Prostate gland (tissue), 2 donors: ENCODE results near the gene KDM4C. TPM values are rescaled to one million over a fixed set of nuclear protein-coding genes. Genes with fewer than 3 reads are reported as not detected.
A peak's percentile ranks its signal among the peaks of the same experiment; 100 is the strongest.
"Not testable (repeated sequence)": the region's sequence is repeated elsewhere in the genome, so short reads cannot be mapped to it uniquely, and the experiment has no call there.

Source experiments
- DNase-seq: peaks from one replicate; pipeline ENCODE4 v3.0.0-alpha.2; 2019; ENCODE audit warnings: low spot score
- H3K27ac ChIP-seq, 2 donors: fragments of 200-600 bp; sonication (generic); 2 replicates each; pipeline ENCODE4 v1.5.1; 2017 to 2019
- H3K27me3 ChIP-seq: fragments of 200-600 bp; sonication (generic); replicated peaks from 2 replicates; pipeline ENCODE4 v1.5.1; 2019; ENCODE audit not compliant: insufficient read depth
- H3K36me3 ChIP-seq, 2 donors: fragments of 200-600 bp; sonication (generic); 1 replicate in 1 of 2; 2 replicates in 1 of 2; pipeline versions ENCODE4 v1.5.1 to v1.8.1; 2017 to 2019
- H3K4me1 ChIP-seq: fragments of 200-600 bp; sonication (generic); replicated peaks from 2 replicates; pipeline ENCODE4 v1.5.1; 2019
- H3K4me3 ChIP-seq, 2 donors: fragments of 200-600 bp; sonication (generic); 2 replicates each; pipeline ENCODE4 v1.5.1; 2017 to 2019
- H3K9me3 ChIP-seq: fragments of 200-600 bp; sonication (generic); 2 replicates; pipeline ENCODE4 v1.5.1; 2017
- CTCF ChIP-seq, 4 experiments: fragments of 200-600 bp in 2 of 4; fragments of 450-650 bp in 2 of 4; sonication (generic) in 2 of 4; IDR thresholded peaks; 1 replicate in 3 of 4; 2 replicates in 1 of 4; pipeline ENCODE4 v1.5.1; 2016 to 2019; ENCODE audit warnings: antibody characterized with exemption in 4 of 4, mild to moderate bottlenecking in 2 of 4, moderate library complexity in 2 of 4
- POLR2A ChIP-seq: fragments of 450-650 bp; IDR thresholded peaks from one replicate; pipeline ENCODE4 v1.6.1; 2016; ENCODE audit warnings: antibody characterized with exemption, mild to moderate bottlenecking
- POLR2AphosphoS5 ChIP-seq: sonication (generic); formaldehyde crosslinking; IDR thresholded peaks from one replicate; pipeline ENCODE4 v1.6.1; 2017; ENCODE audit warnings: antibody characterized with exemption
- WGBS: methylation state at CpG from one replicate; pipeline ENCODE4 v1.1.5; 2018; 5-methylcytosine and 5-hydroxymethylcytosine counted together
- intact Hi-C: fragments of 100-400 bp; cut with DNase I; formaldehyde crosslinking; loops from one replicate; pipeline ENCODE4 v1.14.2; 2022
- total RNA-seq, 2 donors: library from RNA; depleted of rRNA; stranded (reverse); fragments of >200 nt; gene quantifications; one replicate each; pipeline ENCODE4 v1.1.0, GENCODE V29; 2016

The KDM4C gene
- total RNA-seq, 2 donors from 2014 or later, result 18.1 to 27.7 TPM

- no peak overlapping the region for H3K27ac ChIP-seq
Measured at GRCh38 chr9:7180247-7180646, 422.5 kb downstream of the KDM4C start.

GRCh38 chr9:7183139-7183538, 425.4 kb downstream of the KDM4C start:
- H3K36me3 ChIP-seq, H3K4me3 ChIP-seq, DNase-seq, H3K27me3 ChIP-seq, H3K9me3 ChIP-seq, H3K4me1 ChIP-seq, H3K27ac ChIP-seq, intact Hi-C loops: not testable (repeated sequence)
- WGBS, result 92% methylated on average over 7 of the region's 7 CpGs

More at GRCh38 chr9:7180247-7180646, 422.5 kb downstream of the KDM4C start:
- no peaks in the 10 kb centered on the region for H3K9me3 ChIP-seq
- WGBS, result 82% methylated on average over 5 of the region's 5 CpGs
- intact Hi-C loops, result no loop called here
- TF ChIP-seq POLR2AphosphoS5, result no peak
- no peak for TF ChIP-seq CTCF (IDR thresholded peaks at IDR 0.05)
- no peak for TF ChIP-seq POLR2A
- H3K4me1 ChIP-seq, result no peaks in the 10 kb centered on the region
- H3K36me3 ChIP-seq, result no peaks in the 10 kb centered on the region
- no peak overlapping the region for H3K4me3 ChIP-seq
- no peak for DNase-seq
- no peaks in the 10 kb centered on the region for H3K27me3 ChIP-seq

- no peaks in the 10 kb centered on the region for H3K9me3 ChIP-seq
- H3K4me3 ChIP-seq, result no peak overlapping the region
- no peaks in the 10 kb centered on the region for H3K4me1 ChIP-seq
- no peak for DNase-seq
- intact Hi-C loops, result no loop called here
- H3K27me3 ChIP-seq, result no peaks in the 10 kb centered on the region
- H3K27ac ChIP-seq, result no peak overlapping the region
- TF ChIP-seq CTCF (IDR thresholded peaks at IDR 0.05) (no peak), POLR2AphosphoS5 (no peak), POLR2A (no peak)
- H3K36me3 ChIP-seq, result no peaks in the 10 kb centered on the region
Measured at GRCh38 chr9:7185612-7186011, 427.8 kb downstream of the KDM4C start.

DNA sequence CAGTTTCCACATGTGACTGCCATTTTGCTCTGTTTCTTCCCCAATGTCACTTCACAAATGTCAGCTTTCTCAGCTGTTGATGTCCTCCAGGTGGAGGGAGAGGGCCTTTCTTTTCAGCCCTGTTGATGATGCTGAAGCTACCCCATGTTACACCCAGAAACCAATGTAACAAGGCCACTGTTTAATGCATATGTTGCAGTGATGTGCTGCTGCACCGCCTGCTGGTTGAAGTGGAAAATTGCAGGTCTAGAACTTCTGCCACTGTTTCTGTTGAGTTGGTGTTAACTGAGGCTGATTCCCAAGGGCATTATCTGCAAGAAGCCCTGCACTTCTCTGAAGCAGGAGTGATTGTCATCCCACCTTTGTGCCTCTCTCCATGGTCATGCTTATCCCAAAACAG, 428.4 kb downstream of the KDM4C start:
- intact Hi-C loops, result no loop called here
- TF ChIP-seq POLR2AphosphoS5 (no peak), CTCF (IDR thresholded peaks at IDR 0.05) (peak in 2 of 4 experiments; percentile 21 to 23), POLR2A (no peak)
- H3K4me1 ChIP-seq, result no peaks in the 10 kb centered on the region
- H3K4me3 ChIP-seq, result no peak overlapping the region
- no peaks in the 10 kb centered on the region for H3K36me3 ChIP-seq
- no peaks in the 10 kb centered on the region for H3K9me3 ChIP-seq
- no peak for DNase-seq
- H3K27me3 ChIP-seq, result no peaks in the 10 kb centered on the region
- 46% methylated on average over 1 of the region's 1 CpG for WGBS
- no peak overlapping the region for H3K27ac ChIP-seq

DNA sequence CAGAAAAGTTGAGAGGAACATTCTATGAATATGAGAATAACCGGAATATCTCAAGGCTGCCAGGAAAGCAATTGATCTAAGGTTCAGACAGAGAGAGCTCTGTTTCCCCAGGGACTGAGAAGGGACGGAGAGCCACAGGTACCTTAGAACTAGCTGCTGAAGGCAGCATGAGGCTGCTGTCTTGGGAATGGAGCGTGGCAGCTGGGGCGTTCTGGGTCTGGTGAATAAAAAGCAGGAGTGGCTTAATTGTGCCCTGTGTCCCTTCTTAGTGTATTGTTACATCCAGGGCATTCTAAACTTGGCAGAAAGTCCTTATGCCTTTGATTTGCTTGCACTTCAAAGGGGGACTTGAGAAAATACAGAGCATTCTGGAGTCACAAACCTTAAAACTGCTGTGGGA, 434.5 kb downstream of the KDM4C start:
- H3K27me3 ChIP-seq, result no peaks in the 10 kb centered on the region
- no peaks in the 10 kb centered on the region for H3K9me3 ChIP-seq
- WGBS, result 67% methylated on average over 4 of the region's 4 CpGs
- intact Hi-C loops, result no loop called here
- H3K36me3 ChIP-seq, result no peaks in the 10 kb centered on the region
- H3K4me1 ChIP-seq, result no peaks in the 10 kb centered on the region
- no peak overlapping the region for H3K4me3 ChIP-seq
- TF ChIP-seq POLR2AphosphoS5, result no peak
- no peak for TF ChIP-seq POLR2A
- TF ChIP-seq CTCF (IDR thresholded peaks at IDR 0.05), result no peak
- no peak for DNase-seq
- no peak overlapping the region for H3K27ac ChIP-seq
